T-helper 9 cell (primary cell): Measurements from ENCODE around the gene SLITRK2.

ENCODE experiments used
- DNase-seq: peaks from one replicate; pipeline ENCODE4 v3.0.0-alpha.2; 2020

Gene SLITRK2

DNA sequence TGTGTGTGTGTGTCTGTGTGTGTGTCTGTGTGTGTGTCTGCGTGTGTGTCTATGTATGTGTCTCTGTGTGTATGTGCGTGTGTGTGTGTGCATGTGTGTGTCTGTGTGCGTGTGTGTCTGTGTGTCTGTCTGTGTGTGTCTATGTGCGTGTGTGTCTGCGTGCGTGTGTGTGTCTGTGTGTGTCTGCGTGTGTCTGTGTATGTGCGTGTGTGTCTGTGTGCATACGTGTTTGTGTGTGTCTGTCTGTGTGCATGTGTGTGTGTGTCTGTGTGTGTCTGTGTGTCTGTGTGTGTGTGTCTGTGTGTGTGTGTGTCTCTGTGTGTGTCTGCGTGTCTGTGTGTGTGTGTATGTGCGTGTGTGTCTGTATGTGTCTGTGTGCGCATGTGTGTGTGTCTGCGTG, 35.6 kb downstream of the SLITRK2 start:
- DNase-seq: no peak

DNA sequence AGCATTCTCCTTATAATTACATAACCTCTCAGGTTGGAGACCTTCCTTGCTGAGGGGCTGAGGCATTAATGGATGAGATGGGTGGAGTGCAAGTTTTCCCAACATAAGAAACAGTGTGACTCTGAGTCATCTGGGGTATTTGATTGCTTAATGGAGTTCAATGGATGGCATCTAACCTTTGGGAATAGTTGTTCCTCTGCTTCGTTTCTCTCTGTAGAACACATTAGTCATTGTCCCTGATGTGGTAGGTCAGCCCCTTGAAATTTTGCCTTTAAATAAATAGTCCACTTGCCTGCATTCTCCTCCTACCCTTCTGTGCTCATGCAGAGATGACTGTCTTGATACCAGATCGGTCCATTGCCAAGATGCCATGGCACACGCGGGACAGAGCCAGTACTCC, 38.6 kb downstream of the SLITRK2 start:
- DNase-seq: no peak

GRCh38 chrX:145861818-145862217, 44.2 kb downstream of the SLITRK2 start:
- no peak for DNase-seq

DNA sequence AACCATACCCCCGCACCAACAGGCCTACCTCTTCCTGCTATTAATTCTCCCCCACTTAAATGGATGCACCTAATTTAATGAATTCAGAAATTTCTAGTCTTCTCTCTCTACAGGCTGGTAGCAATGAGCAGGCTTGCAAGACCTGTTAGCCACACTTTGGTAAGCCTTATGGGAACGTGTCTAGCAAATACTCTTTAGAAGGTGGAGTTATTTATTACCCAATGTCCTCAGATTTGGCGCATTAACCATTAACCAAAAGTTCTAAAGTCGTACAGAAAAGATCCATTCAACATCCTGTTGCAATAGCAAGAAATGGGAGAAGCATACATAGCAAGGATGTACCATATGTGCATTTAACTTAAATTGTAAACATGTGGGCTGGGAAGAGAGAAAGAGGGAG, 47.5 kb downstream of the SLITRK2 start:
- DNase-seq: no peak
